ENCODE data around the gene KIAA1671. TPM values are rescaled to one million over a fixed set of nuclear protein-coding genes. Genes with fewer than 3 reads are reported as not detected.

KIAA1671 gene
- polyA plus RNA-seq, 1 of the 3 experiments (the other 2 are of a cell fraction), result 7.4 TPM

DNA sequence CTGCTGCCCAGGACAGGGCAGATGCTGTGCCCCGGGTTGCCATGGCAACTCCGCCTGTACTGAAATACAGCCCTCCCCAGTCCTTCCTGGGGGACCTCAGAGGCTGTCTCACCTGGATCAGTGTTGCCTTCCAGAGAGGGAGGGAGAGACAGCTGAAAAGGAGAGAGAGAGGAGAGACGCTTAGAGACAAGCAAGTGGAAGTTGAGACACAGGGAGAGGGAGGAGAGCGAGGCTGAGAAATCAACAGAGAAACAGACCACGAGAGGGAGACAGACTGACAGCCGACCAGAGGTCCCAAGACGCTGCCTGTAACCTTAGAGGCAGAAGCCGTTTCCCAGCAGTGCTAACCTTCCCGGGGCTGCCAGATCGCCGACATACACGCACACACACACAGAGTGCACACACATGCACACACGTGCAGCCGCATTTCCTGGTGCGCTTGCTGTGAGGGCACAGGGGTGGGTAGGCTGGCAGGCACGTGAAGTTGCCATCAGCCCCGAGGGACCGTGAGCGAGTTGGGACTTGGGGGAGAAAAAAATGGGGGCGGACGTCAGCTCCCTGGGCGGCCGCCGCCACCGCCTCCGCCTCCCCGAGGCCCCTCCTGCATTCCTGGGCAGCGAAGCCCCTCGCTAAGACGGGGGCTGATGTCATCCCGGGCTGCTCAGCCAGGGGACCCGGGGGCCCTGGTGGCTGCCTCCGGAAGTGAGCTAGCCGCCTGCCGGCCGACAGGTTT lies 158.5 kb downstream of the KIAA1671 start (continued):
- TF ChIP-seq IRF3 (IDR thresholded peaks at IDR 0.05; ENCODE audit: low read depth, low read length), result no peak
- TF ChIP-seq, protein P1, sequence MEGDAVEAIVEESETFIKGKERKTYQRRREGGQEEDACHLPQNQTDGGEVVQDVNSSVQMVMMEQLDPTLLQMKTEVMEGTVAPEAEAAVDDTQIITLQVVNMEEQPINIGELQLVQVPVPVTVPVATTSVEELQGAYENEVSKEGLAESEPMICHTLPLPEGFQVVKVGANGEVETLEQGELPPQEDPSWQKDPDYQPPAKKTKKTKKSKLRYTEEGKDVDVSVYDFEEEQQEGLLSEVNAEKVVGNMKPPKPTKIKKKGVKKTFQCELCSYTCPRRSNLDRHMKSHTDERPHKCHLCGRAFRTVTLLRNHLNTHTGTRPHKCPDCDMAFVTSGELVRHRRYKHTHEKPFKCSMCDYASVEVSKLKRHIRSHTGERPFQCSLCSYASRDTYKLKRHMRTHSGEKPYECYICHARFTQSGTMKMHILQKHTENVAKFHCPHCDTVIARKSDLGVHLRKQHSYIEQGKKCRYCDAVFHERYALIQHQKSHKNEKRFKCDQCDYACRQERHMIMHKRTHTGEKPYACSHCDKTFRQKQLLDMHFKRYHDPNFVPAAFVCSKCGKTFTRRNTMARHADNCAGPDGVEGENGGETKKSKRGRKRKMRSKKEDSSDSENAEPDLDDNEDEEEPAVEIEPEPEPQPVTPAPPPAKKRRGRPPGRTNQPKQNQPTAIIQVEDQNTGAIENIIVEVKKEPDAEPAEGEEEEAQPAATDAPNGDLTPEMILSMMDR (IDR thresholded peaks at IDR 0.05), result peak; percentile 67

DNA sequence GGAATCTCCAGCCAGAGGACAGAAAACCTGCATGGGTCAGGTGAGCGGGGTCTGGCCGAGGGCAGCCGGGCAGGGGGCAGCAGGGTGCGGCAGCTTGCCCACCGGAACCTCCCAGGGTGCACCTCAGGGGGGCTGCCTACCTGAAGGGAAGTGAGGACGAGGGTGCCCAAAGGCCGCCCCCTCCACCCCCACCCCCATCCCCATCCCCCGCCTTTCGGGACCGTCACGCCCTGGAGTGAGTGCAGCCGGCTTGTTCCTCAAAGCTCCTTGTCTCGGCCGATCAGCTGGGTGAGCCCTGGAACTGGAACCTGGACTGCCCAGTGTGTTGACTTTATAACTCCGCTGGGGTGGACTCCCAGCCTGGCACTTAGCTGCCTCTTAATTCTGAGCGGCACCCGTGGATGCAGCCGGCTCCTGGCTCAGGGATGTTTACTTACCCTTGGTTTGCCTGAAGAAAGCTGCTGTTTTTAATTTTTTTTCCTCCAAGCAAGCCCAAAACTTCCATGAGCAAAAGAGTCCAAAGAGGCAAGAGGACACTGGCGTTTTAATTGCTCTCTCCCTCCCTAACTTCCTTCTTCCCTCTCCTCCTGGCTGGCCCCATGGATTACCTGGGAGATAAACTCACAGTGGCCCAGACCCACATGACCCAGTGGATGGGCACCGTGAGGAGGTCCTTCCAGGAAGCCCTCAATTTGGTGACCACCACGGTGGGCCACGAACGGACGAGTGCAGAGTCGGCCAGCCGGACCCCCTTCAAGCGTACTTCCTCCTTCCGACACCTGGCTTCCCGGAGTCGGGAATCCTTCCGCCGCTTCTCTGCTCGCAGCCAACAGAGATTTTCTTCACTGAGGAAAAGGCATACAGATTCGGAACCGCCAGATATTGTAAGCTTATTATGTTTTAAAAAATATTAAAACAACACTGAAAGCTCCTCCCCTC lies 159.3 kb downstream of the KIAA1671 start:
- ChIA-PET POLR2A (no interaction called here), CTCF (interaction anchor here (0.8 to 3.4 kb wide), 26 partner anchors 11 to 661 kb away, joined by 3 to 26 read pairs (median 5); no protein-coding TSS in a partner anchor)
- Histone ChIP-seq H3K9ac (peak overlapping the region; percentile 49; the same call in 1 of the 2 replicates), H3K27ac (ENCODE audit: low read depth in 2 of 2, low read length in 1 of 2) (peak overlapping the region in 1 of 2 experiments; percentile 74; a peak in 1 of 4 replicates), H3K36me3 (replicated peaks in 1 of 2; ENCODE audit: control insufficient read depth in 1 of 2, insufficient read depth in 2 of 2, low read length in 1 of 2) (no peaks in the 10 kb centered on the region), H3K27me3 (ENCODE audit: insufficient read depth) (no peaks in the 10 kb centered on the region), H3K9me3 (no peaks in the 10 kb centered on the region), H3F3A (replicated peaks; ENCODE audit: insufficient read depth) (no peaks in the 10 kb centered on the region), H3K4me3 (ENCODE audit: low read depth in 2 of 2, low read length in 1 of 2) (peak overlapping the region; percentile 52 to 65), H2AFZ (ENCODE audit: low read depth) (peak overlapping the region; percentile 16; the same call in 1 of the 2 replicates), H4K20me1 (ENCODE audit: insufficient read depth) (peaks cover 19% of the 10 kb centered on the region), H3K79me2 (ENCODE audit: insufficient read depth) (no peaks in the 10 kb centered on the region), H3K9me2 (no peaks in the 10 kb centered on the region), H3K4me2 (peak overlapping the region; percentile 94), H3K4me1 (ENCODE audit: control insufficient read depth in 1 of 2, insufficient read depth in 2 of 2, low read depth in 1 of 2, low read length in 1 of 2) (peaks cover 0 to 14% of the 10 kb centered on the region in 2 experiments; a peak in 1 of 4 replicates)
- TF ChIP-seq FOXJ3 (CRISPR knock-in tag; IDR thresholded peaks at IDR 0.05) (no peak), GATA2 (CRISPR knock-in tag; IDR thresholded peaks at IDR 0.05) (no peak)
- peak; percentile 51 for DNase-seq
- WGBS (ENCODE audit: low lambda C conversion rate), result 86% methylated on average over 22 of the region's 35 CpGs

DNA sequence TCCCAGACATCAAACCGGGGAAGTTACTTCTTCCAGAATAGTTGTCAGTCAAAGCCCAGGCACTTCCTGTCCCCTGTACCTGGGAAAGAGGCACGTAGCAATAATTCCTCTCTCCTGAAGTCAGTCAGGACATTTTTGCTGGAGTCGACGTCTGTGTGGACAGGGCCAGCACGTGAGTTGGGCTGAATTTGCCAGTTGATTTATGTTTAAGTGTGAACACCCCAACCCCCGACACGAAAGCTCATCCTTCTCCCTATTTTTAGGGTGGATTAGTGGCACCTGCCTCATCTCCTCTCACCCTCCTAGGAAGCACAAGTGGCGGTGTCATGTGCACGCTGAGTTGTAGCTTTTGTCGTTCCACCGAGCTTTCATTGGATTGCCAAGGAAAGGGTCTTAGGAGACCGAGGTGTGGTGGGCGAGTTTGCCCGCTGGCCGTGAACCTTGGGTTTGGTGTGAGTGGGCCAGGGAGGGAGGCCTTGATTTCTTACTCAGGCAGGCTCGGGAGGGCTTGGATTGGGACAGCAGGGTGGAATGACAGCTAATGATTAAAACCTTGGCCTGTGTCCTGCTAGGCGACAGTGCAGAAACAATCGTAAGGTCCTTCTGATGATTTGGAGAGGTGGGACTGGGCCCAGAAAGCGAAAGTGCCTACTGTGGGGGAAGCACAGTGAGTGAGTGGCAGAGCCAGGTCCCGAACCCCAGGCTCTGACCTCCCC lies 160.2 kb downstream of the KIAA1671 start:
- Histone ChIP-seq H4K20me1 (ENCODE audit: insufficient read depth) (peaks cover 19% of the 10 kb centered on the region), H3K79me2 (ENCODE audit: insufficient read depth) (no peaks in the 10 kb centered on the region), H3K27me3 (ENCODE audit: insufficient read depth) (no peaks in the 10 kb centered on the region), H3K27ac (ENCODE audit: low read depth in 2 of 2, low read length in 1 of 2) (no peak overlapping the region), H3F3A (replicated peaks; ENCODE audit: insufficient read depth) (no peaks in the 10 kb centered on the region), H3K36me3 (replicated peaks in 1 of 2; ENCODE audit: control insufficient read depth in 1 of 2, insufficient read depth in 2 of 2, low read length in 1 of 2) (no peaks in the 10 kb centered on the region), H3K4me1 (ENCODE audit: control insufficient read depth in 1 of 2, insufficient read depth in 2 of 2, low read depth in 1 of 2, low read length in 1 of 2) (peaks cover 0 to 14% of the 10 kb centered on the region in 2 experiments; a peak in 1 of 4 replicates), H3K9ac (no peak overlapping the region), H3K9me3 (no peaks in the 10 kb centered on the region), H3K4me3 (ENCODE audit: low read depth in 2 of 2, low read length in 1 of 2) (no peak overlapping the region), H3K9me2 (no peaks in the 10 kb centered on the region), H2AFZ (ENCODE audit: low read depth) (no peak overlapping the region), H3K4me2 (no peak overlapping the region)
- ChIA-PET CTCF (interaction anchor here (1.0 to 3.4 kb wide), 8 partner anchors 10 to 340 kb away, joined by 3 to 26 read pairs (median 6); no protein-coding TSS in a partner anchor), POLR2A (no interaction called here)
- WGBS (ENCODE audit: low lambda C conversion rate), result 93% methylated on average over 20 of the region's 20 CpGs
- TF ChIP-seq RFX5 (IDR thresholded peaks at IDR 0.05; ENCODE audit: low read length), result no peak
- no peak for DNase-seq
